HL-60 (cell line): ENCODE results near the gene ALX4.

Source experiments
- GABPA ChIP-seq: IDR thresholded peaks from 2 replicates; pipeline ENCODE4 v1.6.1; 2012; ENCODE audit warnings: low read depth
- POLR2AphosphoS5 ChIP-seq: IDR thresholded peaks from 2 replicates; pipeline ENCODE4 v1.6.1; 2012; ENCODE audit warnings: low read depth
- TF ChIP-seq, protein P1 (sequence below): IDR thresholded peaks from one replicate; pipeline ENCODE4 v1.5.1; 2011; ENCODE audit warnings: low read length, control low read depth, inconsistent platforms; ENCODE audit not compliant: insufficient read depth

DNA sequence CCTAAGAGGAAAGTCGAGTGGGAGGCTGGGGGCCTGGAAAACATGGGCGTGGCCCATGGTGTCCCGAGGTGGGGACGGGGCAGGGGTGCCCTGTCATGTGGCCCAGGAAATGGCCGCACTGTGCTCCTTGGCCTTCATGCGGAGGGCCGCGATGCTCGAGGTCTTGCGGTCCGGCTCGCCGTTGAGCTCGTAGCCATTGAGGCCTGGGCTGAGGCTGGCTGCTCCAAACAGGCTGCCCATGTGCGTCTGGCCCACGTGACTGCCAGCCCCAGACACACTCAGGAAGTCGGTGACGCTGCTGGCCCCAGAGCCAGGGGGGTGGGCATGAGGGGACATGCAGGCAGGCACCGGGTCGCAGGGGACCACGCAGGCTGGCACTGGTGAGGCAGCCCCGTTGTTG lies 45.2 kb downstream of the ALX4 start:
- TF ChIP-seq POLR2AphosphoS5 = no peak
- TF ChIP-seq, protein P1, sequence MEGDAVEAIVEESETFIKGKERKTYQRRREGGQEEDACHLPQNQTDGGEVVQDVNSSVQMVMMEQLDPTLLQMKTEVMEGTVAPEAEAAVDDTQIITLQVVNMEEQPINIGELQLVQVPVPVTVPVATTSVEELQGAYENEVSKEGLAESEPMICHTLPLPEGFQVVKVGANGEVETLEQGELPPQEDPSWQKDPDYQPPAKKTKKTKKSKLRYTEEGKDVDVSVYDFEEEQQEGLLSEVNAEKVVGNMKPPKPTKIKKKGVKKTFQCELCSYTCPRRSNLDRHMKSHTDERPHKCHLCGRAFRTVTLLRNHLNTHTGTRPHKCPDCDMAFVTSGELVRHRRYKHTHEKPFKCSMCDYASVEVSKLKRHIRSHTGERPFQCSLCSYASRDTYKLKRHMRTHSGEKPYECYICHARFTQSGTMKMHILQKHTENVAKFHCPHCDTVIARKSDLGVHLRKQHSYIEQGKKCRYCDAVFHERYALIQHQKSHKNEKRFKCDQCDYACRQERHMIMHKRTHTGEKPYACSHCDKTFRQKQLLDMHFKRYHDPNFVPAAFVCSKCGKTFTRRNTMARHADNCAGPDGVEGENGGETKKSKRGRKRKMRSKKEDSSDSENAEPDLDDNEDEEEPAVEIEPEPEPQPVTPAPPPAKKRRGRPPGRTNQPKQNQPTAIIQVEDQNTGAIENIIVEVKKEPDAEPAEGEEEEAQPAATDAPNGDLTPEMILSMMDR = no peak
- TF ChIP-seq GABPA = no peak
